Measurements from ENCODE around the gene UVRAG. TPM values are rescaled to one million over a fixed set of nuclear protein-coding genes. Genes with fewer than 3 reads are reported as not detected.

The UVRAG gene
- polyA plus RNA-seq, 1 experiment, result 8.2 TPM

DNA sequence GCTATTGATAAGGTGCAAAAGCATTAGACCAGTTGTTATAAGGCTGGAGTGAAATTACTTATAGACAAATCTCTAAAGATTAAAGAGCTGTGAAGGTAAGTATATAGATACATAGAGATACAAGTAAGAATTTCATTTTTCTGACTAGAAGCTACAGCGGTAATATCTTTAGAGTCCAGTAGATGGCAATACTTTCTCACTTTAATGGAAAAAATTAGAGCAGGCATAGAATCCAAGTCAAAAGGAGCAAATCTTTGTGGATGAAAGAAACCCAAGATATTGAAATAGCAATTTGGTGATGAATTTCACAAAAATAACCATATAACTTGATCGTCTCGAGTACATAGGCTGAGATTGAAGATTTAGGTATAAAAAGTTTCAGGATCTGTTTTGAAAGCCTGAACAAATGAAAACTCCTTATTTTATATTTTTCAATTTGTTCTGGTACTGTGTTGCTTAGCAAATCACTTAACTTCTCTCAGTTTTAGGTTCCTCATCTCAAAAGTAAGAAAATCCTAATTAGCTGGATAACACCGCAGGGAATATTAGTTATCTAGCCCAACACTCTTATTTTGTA lies 81.9 kb downstream of the UVRAG start:
- POLR2A ChIA-PET, result interaction anchor here (0.6 kb wide), 1 partner anchor 678 kb away, joined by 5 read pairs; no protein-coding TSS in a partner anchor
- no peak for DNase-seq (ENCODE audit: low read depth)
- Histone ChIP-seq H3K27me3 (ENCODE audit: control insufficient read depth, insufficient read depth, low read length) (no peaks in the 10 kb centered on the region), H3K36me3 (ENCODE audit: control insufficient read depth, insufficient read depth, low read length) (no peaks in the 10 kb centered on the region), H3K4me3 (ENCODE audit: low read depth, low read length) (no peak overlapping the region)
- TF ChIP-seq, protein P1, sequence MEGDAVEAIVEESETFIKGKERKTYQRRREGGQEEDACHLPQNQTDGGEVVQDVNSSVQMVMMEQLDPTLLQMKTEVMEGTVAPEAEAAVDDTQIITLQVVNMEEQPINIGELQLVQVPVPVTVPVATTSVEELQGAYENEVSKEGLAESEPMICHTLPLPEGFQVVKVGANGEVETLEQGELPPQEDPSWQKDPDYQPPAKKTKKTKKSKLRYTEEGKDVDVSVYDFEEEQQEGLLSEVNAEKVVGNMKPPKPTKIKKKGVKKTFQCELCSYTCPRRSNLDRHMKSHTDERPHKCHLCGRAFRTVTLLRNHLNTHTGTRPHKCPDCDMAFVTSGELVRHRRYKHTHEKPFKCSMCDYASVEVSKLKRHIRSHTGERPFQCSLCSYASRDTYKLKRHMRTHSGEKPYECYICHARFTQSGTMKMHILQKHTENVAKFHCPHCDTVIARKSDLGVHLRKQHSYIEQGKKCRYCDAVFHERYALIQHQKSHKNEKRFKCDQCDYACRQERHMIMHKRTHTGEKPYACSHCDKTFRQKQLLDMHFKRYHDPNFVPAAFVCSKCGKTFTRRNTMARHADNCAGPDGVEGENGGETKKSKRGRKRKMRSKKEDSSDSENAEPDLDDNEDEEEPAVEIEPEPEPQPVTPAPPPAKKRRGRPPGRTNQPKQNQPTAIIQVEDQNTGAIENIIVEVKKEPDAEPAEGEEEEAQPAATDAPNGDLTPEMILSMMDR (IDR thresholded peaks at IDR 0.05; ENCODE audit: insufficient read depth, low read depth, low read length), result peak; percentile 53
- CTCF ChIA-PET, result interaction anchor here (0.7 to 13.6 kb wide), 23 partner anchors 10 to 1892 kb away, joined by 3 to 111 read pairs (median 4); partner anchors contain the start of gene WNT11

GRCh38 chr11:75898871-75899270 lies 83.9 kb downstream of the UVRAG start:
- no peaks in the 10 kb centered on the region for H3K36me3 ChIP-seq (ENCODE audit: control insufficient read depth, insufficient read depth, low read length)
- ChIA-PET POLR2A (no interaction called here), CTCF (interaction anchor here (0.8 to 13.6 kb wide), 5 partner anchors 108 to 420 kb away, joined by 3 to 111 read pairs (median 3); partner anchors contain the start of gene WNT11)
- no peaks in the 10 kb centered on the region for H3K27me3 ChIP-seq (ENCODE audit: control insufficient read depth, insufficient read depth, low read length)
- H3K4me3 ChIP-seq (ENCODE audit: low read depth, low read length), result no peak overlapping the region
- TF ChIP-seq, protein P1 (IDR thresholded peaks at IDR 0.05; ENCODE audit: insufficient read depth, low read depth, low read length), result no peak
- DNase-seq (ENCODE audit: low read depth), result no peak

DNA sequence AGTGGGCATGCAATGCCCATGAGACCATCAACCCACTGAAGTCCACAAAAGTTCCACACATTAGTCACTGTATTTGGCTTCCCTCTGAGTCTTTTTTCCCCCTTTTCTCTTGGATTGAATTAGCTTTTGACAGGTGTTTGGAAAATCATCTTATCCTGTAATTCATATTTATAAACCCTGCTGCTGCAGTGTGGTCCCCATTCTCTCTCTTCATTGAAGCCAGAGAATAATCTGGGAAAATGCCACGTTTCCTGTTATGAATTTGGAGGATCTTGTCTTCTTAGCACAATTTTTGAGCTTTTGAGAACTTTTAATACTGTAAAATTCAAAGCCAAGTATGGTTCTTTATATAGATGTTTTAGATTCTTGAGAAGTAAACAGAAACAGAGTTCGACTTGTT lies 84.8 kb downstream of the UVRAG start:
- ChIA-PET CTCF (interaction anchor here (0.8 to 13.6 kb wide), 5 partner anchors 13 to 419 kb away, joined by 3 to 111 read pairs (median 3); no protein-coding TSS in a partner anchor), POLR2A (interaction anchor here (0.6 kb wide), 1 partner anchor 56 kb away, joined by 4 read pairs; no protein-coding TSS in a partner anchor)
- no peaks in the 10 kb centered on the region for H3K36me3 ChIP-seq (ENCODE audit: control insufficient read depth, insufficient read depth, low read length)
- H3K4me3 ChIP-seq (ENCODE audit: low read depth, low read length), result no peak overlapping the region
- TF ChIP-seq, protein P1 (IDR thresholded peaks at IDR 0.05; ENCODE audit: insufficient read depth, low read depth, low read length), result no peak
- H3K27me3 ChIP-seq (ENCODE audit: control insufficient read depth, insufficient read depth, low read length), result no peaks in the 10 kb centered on the region
- DNase-seq (ENCODE audit: low read depth), result no peak

DNA sequence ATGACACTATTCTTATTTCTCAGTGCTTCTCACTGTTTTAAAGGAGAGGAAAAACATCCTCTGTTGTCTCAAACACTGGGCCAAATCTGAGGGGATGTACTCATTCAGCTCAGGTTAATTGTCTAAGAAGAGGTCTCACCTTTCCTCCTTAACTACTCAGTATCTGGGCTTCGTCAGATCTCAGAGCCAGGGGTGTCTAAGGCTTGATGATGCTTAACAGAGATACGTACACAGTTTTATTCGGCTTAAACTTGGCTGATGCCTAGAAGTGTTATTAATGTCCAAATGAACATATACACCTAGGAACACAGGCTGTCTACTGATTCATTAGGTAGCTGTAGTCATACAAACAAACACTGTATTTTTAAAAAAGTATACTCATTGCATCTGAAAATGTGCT lies 85.8 kb downstream of the UVRAG start:
- Histone ChIP-seq H3K4me3 (ENCODE audit: low read depth, low read length) (no peak overlapping the region), H3K27me3 (ENCODE audit: control insufficient read depth, insufficient read depth, low read length) (no peaks in the 10 kb centered on the region), H3K36me3 (ENCODE audit: control insufficient read depth, insufficient read depth, low read length) (no peaks in the 10 kb centered on the region)
- no peak for DNase-seq (ENCODE audit: low read depth)
- TF ChIP-seq, protein P1 (IDR thresholded peaks at IDR 0.05; ENCODE audit: insufficient read depth, low read depth, low read length), result no peak
- ChIA-PET CTCF (interaction anchor here (0.7 to 13.6 kb wide), 8 partner anchors 9 to 418 kb away, joined by 3 to 111 read pairs (median 4); no protein-coding TSS in a partner anchor), POLR2A (interaction anchor here (0.6 kb wide), 1 partner anchor 460 kb away, joined by 6 read pairs; no protein-coding TSS in a partner anchor)

GRCh38 chr11:75902631-75903030 lies 87.6 kb downstream of the UVRAG start:
- TF ChIP-seq, protein P1 (IDR thresholded peaks at IDR 0.05; ENCODE audit: insufficient read depth, low read depth, low read length), result no peak
- POLR2A ChIA-PET, result no interaction called here
- CTCF ChIA-PET, result interaction anchor here (1.1 to 13.6 kb wide), 3 partner anchors 11 to 416 kb away, joined by 3 to 111 read pairs (median 6); no protein-coding TSS in a partner anchor
- DNase-seq (ENCODE audit: low read depth), result no peak
- no peaks in the 10 kb centered on the region for H3K27me3 ChIP-seq (ENCODE audit: control insufficient read depth, insufficient read depth, low read length)
- no peak overlapping the region for H3K4me3 ChIP-seq (ENCODE audit: low read depth, low read length)
- no peaks in the 10 kb centered on the region for H3K36me3 ChIP-seq (ENCODE audit: control insufficient read depth, insufficient read depth, low read length)

All from BJ (cell line).